Tibial nerve (tissue), 4 donors: ENCODE data around the gene GRPEL2. TPM values are rescaled to one million over a fixed set of nuclear protein-coding genes. Genes with fewer than 3 reads are reported as not detected.

Experiments
- DNase-seq, 2 donors: peaks; one replicate each; pipeline ENCODE4 v3.0.0-alpha.2; 2019; ENCODE audit warnings: low spot score in 2 of 2
- H3K27ac ChIP-seq, 4 donors: fragments of 200-600 bp; sonication (generic) in 3 of 4; one replicate each; pipeline ENCODE4 v1.5.1; 2017 to 2019; ENCODE audit warnings: mild to moderate bottlenecking in 1 of 4
- H3K27me3 ChIP-seq, 2 donors: fragments of 200-600 bp; sonication (generic) in 1 of 2; one replicate each; pipeline versions ENCODE4 v1.5.1 to v1.6.0; 2017 to 2019
- H3K36me3 ChIP-seq, 3 donors: fragments of 200-600 bp; sonication (generic); one replicate each; pipeline ENCODE4 v1.5.1; 2018 to 2019
- H3K4me1 ChIP-seq, 4 donors: fragments of 200-600 bp; sonication (generic) in 3 of 4; one replicate each; pipeline ENCODE4 v1.5.1; 2017 to 2019
- H3K4me3 ChIP-seq, 4 donors: fragments of 200-600 bp; sonication (generic) in 3 of 4; one replicate each; pipeline ENCODE4 v1.5.1; 2017 to 2019; ENCODE audit warnings: mild to moderate bottlenecking in 1 of 4, moderate library complexity in 1 of 4
- H3K9me3 ChIP-seq, 4 donors: fragments of 200-600 bp; sonication (generic) in 3 of 4; one replicate each; pipeline ENCODE4 v1.5.1; 2017 to 2019
- CTCF ChIP-seq, 5 experiments: fragments of 200-600 bp in 3 of 5; fragments of 450-650 bp in 2 of 5; sonication (generic) in 3 of 5; IDR thresholded peaks; one replicate each; pipeline ENCODE4 v1.5.1; 2016 to 2019; ENCODE audit warnings: antibody characterized with exemption in 5 of 5, mild to moderate bottlenecking in 3 of 5, moderate library complexity in 2 of 5
- EP300 ChIP-seq, 2 donors: sonication (generic); formaldehyde crosslinking; IDR thresholded peaks; one replicate each; pipeline ENCODE4 v1.6.1; 2017; ENCODE audit warnings: antibody characterized with exemption in 2 of 2, mild to moderate bottlenecking in 1 of 2
- POLR2A ChIP-seq, 2 donors: fragments of 450-650 bp; IDR thresholded peaks; one replicate each; pipeline ENCODE4 v1.6.1; 2017; ENCODE audit warnings: antibody characterized with exemption in 2 of 2, mild to moderate bottlenecking in 2 of 2, moderate library complexity in 2 of 2
- WGBS, 2 donors: methylation state at CpG; one replicate each; pipeline ENCODE4 v1.1.5; 2018; 5-methylcytosine and 5-hydroxymethylcytosine counted together
- total RNA-seq, 4 donors: library from RNA; depleted of rRNA; stranded (reverse); fragments of >200 nt; gene quantifications; one replicate each; pipeline ENCODE4 v1.1.0, GENCODE V29; 2016

Gene GRPEL2
- total RNA-seq, 4 donors from 2014 or later: 6.5 to 13.5 (median 10.3) TPM

- no peak overlapping the region for H3K4me3 ChIP-seq
- TF ChIP-seq POLR2A (IDR thresholded peaks at IDR 0.05) (no peak), CTCF (IDR thresholded peaks at IDR 0.05) (no peak), EP300 (IDR thresholded peaks at IDR 0.05) (no peak)
- WGBS, 2 donors: 92 to 94% methylated on average over 3 of the region's 3 CpGs
- H3K36me3 ChIP-seq: no peaks in the 10 kb centered on the region
- H3K27me3 ChIP-seq: no peaks in the 10 kb centered on the region
- no peak for DNase-seq
- H3K9me3 ChIP-seq: no peaks in the 10 kb centered on the region
- peaks cover 0 to 14% (median 0%) of the 10 kb centered on the region in 4 donors for H3K4me1 ChIP-seq
- no peak overlapping the region for H3K27ac ChIP-seq
Measured at GRCh38 chr5:149402291-149402690, 57.0 kb downstream of the GRPEL2 start.

Other genes with a start within 250 kb of the GRPEL2 start
- gene ABLIM3, start 204.0 kb upstream of the GRPEL2 start, total RNA-seq: 10 to 100 TPM; 50.3 to 75.3 (median 52.3) TPM
- 10 to 100 TPM; 40.8 to 93.5 (median 91.6) TPM for gene AFAP1L1, start 73.6 kb upstream of the GRPEL2 start, total RNA-seq
- 1 to 10 TPM; 5.0 to 8.2 (median 6.7) TPM for gene PCYOX1L, start 12.5 kb downstream of the GRPEL2 start, total RNA-seq
- 100 to 1,000 TPM in 1 of 4 donors, 10 to 100 TPM in 3; 22.8 to 109 (median 80.7) TPM for gene IL17B, start 33.8 kb downstream of the GRPEL2 start, total RNA-seq
- gene CSNK1A1, start 205.9 kb downstream of the GRPEL2 start, total RNA-seq: 100 to 1,000 TPM; 146 to 200 (median 166) TPM
- 10 to 100 TPM; 28.8 to 73.7 (median 62.7) TPM for gene ARHGEF37, start 236.0 kb downstream of the GRPEL2 start, total RNA-seq